Trophoblast cell (in vitro differentiated cells and primary cell): ENCODE data around the gene LRRFIP1.
A peak's percentile ranks its signal among the peaks of the same experiment; 100 is the strongest.

Source experiments
- DNase-seq, 2 donors: peaks; one replicate each; pipeline ENCODE4 v3.0.0-alpha.2; 2016
- H2AFZ ChIP-seq: 2 replicates; pipeline ENCODE4 v1.6.1; 2013; ENCODE audit warnings: low read length, moderate library complexity, mild to moderate bottlenecking; ENCODE audit not compliant: insufficient read depth, poor library complexity
- H2AK5ac ChIP-seq: 2 replicates; pipeline ENCODE4 v1.6.1; 2013; ENCODE audit warnings: mild to moderate bottlenecking, low read length
- H2BK120ac ChIP-seq: 2 replicates; pipeline ENCODE4 v1.6.1; 2013; ENCODE audit warnings: low read length, mild to moderate bottlenecking, moderate library complexity; ENCODE audit not compliant: insufficient read depth, poor library complexity
- H2BK12ac ChIP-seq: 2 replicates; pipeline ENCODE4 v1.6.1; 2013; ENCODE audit warnings: mild to moderate bottlenecking, low read length, moderate library complexity
- H2BK5ac ChIP-seq: 2 replicates; pipeline ENCODE4 v1.6.1; 2013; ENCODE audit warnings: low read length, low read depth, moderate library complexity, mild to moderate bottlenecking; ENCODE audit not compliant: poor library complexity
- H3K14ac ChIP-seq: 2 replicates; pipeline ENCODE4 v1.6.1; 2013; ENCODE audit warnings: mild to moderate bottlenecking, low read length
- H3K18ac ChIP-seq: 2 replicates; pipeline ENCODE4 v1.6.1; 2013; ENCODE audit warnings: mild to moderate bottlenecking, low read length
- H3K23ac ChIP-seq: 2 replicates; pipeline ENCODE4 v1.6.1; 2013; ENCODE audit warnings: low read length
- H3K27ac ChIP-seq: 2 replicates; pipeline ENCODE4 v1.5.1; 2013; ENCODE audit warnings: low read depth, mild to moderate bottlenecking, inconsistent platforms, low read length, moderate library complexity
- H3K27me3 ChIP-seq: 2 replicates; pipeline ENCODE4 v1.6.1; 2013; ENCODE audit warnings: inconsistent platforms, mild to moderate bottlenecking, low read length, moderate library complexity; ENCODE audit not compliant: insufficient read depth
- H3K36me3 ChIP-seq, 2 experiments: 1 replicate in 1 of 2; 2 replicates in 1 of 2; pipeline ENCODE4 v1.6.1; 2013; ENCODE audit warnings: low read length in 2 of 2, mild to moderate bottlenecking in 2 of 2, moderate library complexity in 1 of 2; ENCODE audit not compliant: insufficient read depth in 2 of 2, control insufficient read depth in 1 of 2
- H3K4ac ChIP-seq: 2 replicates; pipeline ENCODE4 v1.6.1; 2013; ENCODE audit warnings: low read depth, mild to moderate bottlenecking, low read length, moderate library complexity
- H3K4me1 ChIP-seq, 2 experiments: 1 replicate in 1 of 2; 2 replicates in 1 of 2; pipeline ENCODE4 v1.6.1; 2013; ENCODE audit warnings: low read length in 2 of 2, mild to moderate bottlenecking in 2 of 2, moderate library complexity in 1 of 2; ENCODE audit not compliant: insufficient read depth in 2 of 2, control insufficient read depth in 1 of 2
- H3K4me2 ChIP-seq: 2 replicates; pipeline ENCODE4 v1.6.1; 2013; ENCODE audit warnings: inconsistent platforms, mild to moderate bottlenecking, low read length, moderate library complexity
- H3K4me3 ChIP-seq: 2 replicates; pipeline ENCODE4 v1.5.1; 2013; ENCODE audit warnings: mild to moderate bottlenecking, low read depth, low read length, inconsistent platforms
- H3K79me1 ChIP-seq: one replicate; pipeline ENCODE4 v1.6.1; 2013; ENCODE audit warnings: low read length
- H3K79me2 ChIP-seq: 2 replicates; pipeline ENCODE4 v1.6.1; 2013; ENCODE audit warnings: low read length, mild to moderate bottlenecking; ENCODE audit not compliant: control insufficient read depth, insufficient read depth, poor library complexity
- H3K9ac ChIP-seq: 2 replicates; pipeline ENCODE4 v1.6.1; 2013; ENCODE audit warnings: mild to moderate bottlenecking, low read length
- H3K9me3 ChIP-seq: 2 replicates; pipeline ENCODE4 v1.6.1; 2013; ENCODE audit warnings: low read depth, mild to moderate bottlenecking, control low read depth, inconsistent platforms, low read length; ENCODE audit not compliant: insufficient read depth
- H4K12ac ChIP-seq: 2 replicates; pipeline ENCODE4 v1.6.1; 2013; ENCODE audit warnings: low read depth, mild to moderate bottlenecking, low read length, moderate library complexity
- H4K8ac ChIP-seq: 2 replicates; pipeline ENCODE4 v1.6.1; 2013; ENCODE audit warnings: low read depth, mild to moderate bottlenecking, low read length, moderate library complexity
- H4K91ac ChIP-seq: one replicate; pipeline ENCODE4 v1.6.1; 2013; ENCODE audit warnings: low read depth, mild to moderate bottlenecking, low read length, moderate library complexity
- WGBS: extraction: QIAGEN DNeasy Blood & Tissue Kit; methylation state at CpG from one replicate; pipeline ENCODE4 v1.1.7; 2013; ENCODE audit warnings: missing lambda C conversion rate; ENCODE audit not compliant: insufficient read length, insufficient coverage; ENCODE audit errors: extremely low coverage; 5-methylcytosine and 5-hydroxymethylcytosine counted together

Gene LRRFIP1

GRCh38 chr2:237816531-237816930 lies 189.1 kb downstream of the LRRFIP1 start:
- H4K12ac ChIP-seq, result no peak overlapping the region
- no peak overlapping the region for H3K4me3 ChIP-seq
- no peak overlapping the region for H3K27ac ChIP-seq
- H3K4ac ChIP-seq, result no peak overlapping the region
- no peak overlapping the region for H2AK5ac ChIP-seq
- H3K4me1 ChIP-seq, result no peaks in the 10 kb centered on the region
- no peaks in the 10 kb centered on the region for H3K79me2 ChIP-seq
- H2BK5ac ChIP-seq, result no peak overlapping the region
- no peak overlapping the region for H3K14ac ChIP-seq
- no peak overlapping the region for H2BK12ac ChIP-seq
- no peak overlapping the region for H3K23ac ChIP-seq
- H3K79me1 ChIP-seq, result no peaks in the 10 kb centered on the region
- no peaks in the 10 kb centered on the region for H3K9me3 ChIP-seq
- no peaks in the 10 kb centered on the region for H3K27me3 ChIP-seq
- no peak overlapping the region for H4K8ac ChIP-seq
- H2BK120ac ChIP-seq, result no peak overlapping the region
- no peak overlapping the region for H2AFZ ChIP-seq
- H3K18ac ChIP-seq, result no peak overlapping the region
- H3K9ac ChIP-seq, result no peak overlapping the region
- no peak for DNase-seq
- no peak overlapping the region for H3K4me2 ChIP-seq
- no peak overlapping the region for H4K91ac ChIP-seq
- no peaks in the 10 kb centered on the region for H3K36me3 ChIP-seq
- WGBS, result no CpG with 5 or more reads among the region's 1 CpG

GRCh38 chr2:237818066-237818473 lies 190.7 kb downstream of the LRRFIP1 start:
- Histone ChIP-seq H3K4me2 (no peak overlapping the region), H2BK5ac (no peak overlapping the region), H3K9ac (no peak overlapping the region), H2AFZ (no peak overlapping the region), H3K27me3 (no peaks in the 10 kb centered on the region), H3K4ac (no peak overlapping the region), H4K12ac (no peak overlapping the region), H4K8ac (no peak overlapping the region), H3K14ac (no peak overlapping the region), H2BK12ac (no peak overlapping the region), H2AK5ac (no peak overlapping the region), H3K79me1 (no peaks in the 10 kb centered on the region), H3K9me3 (no peaks in the 10 kb centered on the region), H3K18ac (no peak overlapping the region), H3K36me3 (no peaks in the 10 kb centered on the region), H3K4me1 (no peaks in the 10 kb centered on the region), H3K79me2 (no peaks in the 10 kb centered on the region), H3K4me3 (no peak overlapping the region), H3K27ac (no peak overlapping the region), H2BK120ac (no peak overlapping the region), H3K23ac (no peak overlapping the region), H4K91ac (no peak overlapping the region)
- peak in 1 of 2 donors; percentile 36 for DNase-seq
- WGBS, result no CpG with 5 or more reads among the region's 5 CpGs

DNA sequence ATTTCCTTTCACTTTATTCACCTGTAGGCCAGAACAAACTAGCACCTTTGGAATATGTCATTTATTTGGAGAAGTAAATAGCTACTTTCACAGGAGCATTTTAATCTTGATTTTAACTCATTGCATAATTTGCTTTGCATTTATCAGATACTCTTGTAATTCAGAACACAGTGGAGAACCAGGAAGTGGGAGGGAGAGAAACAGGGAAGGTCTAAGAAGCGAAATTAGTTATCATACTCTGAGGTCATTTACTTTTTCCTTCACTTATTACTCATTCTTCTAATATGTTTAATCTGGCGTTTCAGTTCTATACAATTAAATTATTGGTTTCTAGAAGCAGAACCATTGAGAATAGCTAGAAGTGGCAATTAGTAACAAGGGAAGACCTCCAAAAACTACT lies 191.8 kb downstream of the LRRFIP1 start:
- no peak overlapping the region for H3K4me2 ChIP-seq
- H3K4me1 ChIP-seq, result no peaks in the 10 kb centered on the region
- no peak overlapping the region for H3K18ac ChIP-seq
- H3K4me3 ChIP-seq, result no peak overlapping the region
- H3K27ac ChIP-seq, result no peak overlapping the region
- no peak overlapping the region for H4K12ac ChIP-seq
- DNase-seq, result no peak
- no peak overlapping the region for H4K8ac ChIP-seq
- no peak overlapping the region for H3K4ac ChIP-seq
- no peak overlapping the region for H2AK5ac ChIP-seq
- H3K79me1 ChIP-seq, result no peaks in the 10 kb centered on the region
- H3K9ac ChIP-seq, result no peak overlapping the region
- H3K36me3 ChIP-seq, result no peaks in the 10 kb centered on the region
- H2BK12ac ChIP-seq, result no peak overlapping the region
- no peak overlapping the region for H3K14ac ChIP-seq
- no peak overlapping the region for H4K91ac ChIP-seq
- no peak overlapping the region for H2BK120ac ChIP-seq
- H3K9me3 ChIP-seq, result no peaks in the 10 kb centered on the region
- no peak overlapping the region for H2BK5ac ChIP-seq
- no peak overlapping the region for H3K23ac ChIP-seq
- no CpG with 5 or more reads among the region's 2 CpGs for WGBS
- no peaks in the 10 kb centered on the region for H3K27me3 ChIP-seq
- no peaks in the 10 kb centered on the region for H3K79me2 ChIP-seq
- no peak overlapping the region for H2AFZ ChIP-seq

- Histone ChIP-seq H3K9me3 (no peaks in the 10 kb centered on the region), H4K91ac (no peak overlapping the region), H2AFZ (no peak overlapping the region), H4K12ac (no peak overlapping the region), H3K79me2 (no peaks in the 10 kb centered on the region), H2AK5ac (no peak overlapping the region), H3K36me3 (no peaks in the 10 kb centered on the region), H4K8ac (no peak overlapping the region), H3K4ac (no peak overlapping the region), H2BK12ac (no peak overlapping the region), H3K4me3 (no peak overlapping the region), H2BK120ac (no peak overlapping the region), H3K4me2 (no peak overlapping the region), H3K18ac (no peak overlapping the region), H3K23ac (no peak overlapping the region), H3K14ac (no peak overlapping the region), H3K4me1 (no peaks in the 10 kb centered on the region), H3K27ac (no peak overlapping the region), H3K79me1 (no peaks in the 10 kb centered on the region), H3K27me3 (no peaks in the 10 kb centered on the region), H2BK5ac (no peak overlapping the region), H3K9ac (no peak overlapping the region)
- whole genome bisulfite sequencing, result no CpG with 5 or more reads among the region's 2 CpGs
- no peak for DNase-seq
Observed at GRCh38 chr2:237820421-237820820, 193.0 kb downstream of the LRRFIP1 start.
